Spleen (tissue), 7 donors: ENCODE results near the gene CACNA1F.

ENCODE experiments used
- POLR2A ChIP-seq, 3 donors: fragments of 450-650 bp; IDR thresholded peaks; one replicate each; pipeline ENCODE4 v1.5.1; 2017; ENCODE audit warnings: antibody characterized with exemption in 3 of 3, mild to moderate bottlenecking in 1 of 3
- POLR2AphosphoS5 ChIP-seq, 3 donors: sonication (generic); formaldehyde crosslinking; IDR thresholded peaks; one replicate each; pipeline ENCODE4 v1.5.1; 2017; ENCODE audit warnings: antibody characterized with exemption in 3 of 3
- TF ChIP-seq, protein P1 (sequence below), 11 experiments: fragments of 200-600 bp in 7 of 11; fragments of 450-650 bp in 4 of 11; sonication (generic) in 4 of 11; IDR thresholded peaks in 8 of 11; conservative IDR thresholded peaks in 3 of 11; 1 replicate in 7 of 11; 2 replicates in 4 of 11; pipeline versions ENCODE4 v1.4.0 to v1.8.0; 2016 to 2021; ENCODE audit warnings: antibody characterized with exemption in 11 of 11, inconsistent platforms in 4 of 11, mild to moderate bottlenecking in 1 of 11
- donor health status: DM: no; HTN: no; CAD: no; lungs with moderate emphysema.
- donor health status: DM: no; HTN: no; CAD: no.
- donor health status: DM: no; HTN: no; CAD: no.

DNA sequence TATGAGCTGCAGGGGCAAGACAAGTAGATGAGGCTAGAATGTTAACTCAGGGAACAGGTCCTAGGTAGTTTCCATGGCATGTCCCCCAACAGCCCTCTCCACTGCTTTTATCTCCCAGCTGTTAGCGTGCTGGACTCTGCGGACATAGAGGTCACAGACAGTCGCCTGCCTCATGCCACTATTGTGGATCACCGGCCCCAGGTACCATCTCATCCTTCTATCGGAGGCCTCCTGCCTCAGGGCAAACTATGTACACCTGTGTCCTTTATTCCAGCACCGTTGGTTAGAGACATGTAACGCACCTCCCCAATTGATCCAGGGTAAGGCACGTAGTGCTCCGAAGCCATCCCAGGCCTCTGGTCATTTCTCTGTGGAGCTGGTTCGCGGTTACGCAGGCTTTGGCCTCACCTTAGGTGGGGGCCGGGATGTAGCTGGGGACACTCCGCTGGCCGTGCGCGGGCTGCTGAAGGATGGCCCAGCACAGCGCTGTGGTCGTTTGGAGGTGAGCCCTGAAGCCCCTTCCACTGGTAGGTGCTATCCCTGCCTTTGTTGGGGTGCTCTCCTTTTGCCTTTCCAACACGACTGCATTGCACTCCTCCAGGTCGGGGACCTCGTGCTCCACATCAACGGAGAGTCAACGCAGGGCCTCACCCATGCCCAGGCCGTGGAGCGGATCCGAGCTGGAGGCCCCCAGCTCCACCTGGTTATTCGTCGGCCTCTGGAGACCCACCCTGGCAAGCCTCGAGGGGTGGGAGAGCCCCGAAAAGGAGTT, 68.4 kb downstream of the CACNA1F start:
- no peak for TF ChIP-seq POLR2A (IDR thresholded peaks at IDR 0.05)
- TF ChIP-seq, protein P1, sequence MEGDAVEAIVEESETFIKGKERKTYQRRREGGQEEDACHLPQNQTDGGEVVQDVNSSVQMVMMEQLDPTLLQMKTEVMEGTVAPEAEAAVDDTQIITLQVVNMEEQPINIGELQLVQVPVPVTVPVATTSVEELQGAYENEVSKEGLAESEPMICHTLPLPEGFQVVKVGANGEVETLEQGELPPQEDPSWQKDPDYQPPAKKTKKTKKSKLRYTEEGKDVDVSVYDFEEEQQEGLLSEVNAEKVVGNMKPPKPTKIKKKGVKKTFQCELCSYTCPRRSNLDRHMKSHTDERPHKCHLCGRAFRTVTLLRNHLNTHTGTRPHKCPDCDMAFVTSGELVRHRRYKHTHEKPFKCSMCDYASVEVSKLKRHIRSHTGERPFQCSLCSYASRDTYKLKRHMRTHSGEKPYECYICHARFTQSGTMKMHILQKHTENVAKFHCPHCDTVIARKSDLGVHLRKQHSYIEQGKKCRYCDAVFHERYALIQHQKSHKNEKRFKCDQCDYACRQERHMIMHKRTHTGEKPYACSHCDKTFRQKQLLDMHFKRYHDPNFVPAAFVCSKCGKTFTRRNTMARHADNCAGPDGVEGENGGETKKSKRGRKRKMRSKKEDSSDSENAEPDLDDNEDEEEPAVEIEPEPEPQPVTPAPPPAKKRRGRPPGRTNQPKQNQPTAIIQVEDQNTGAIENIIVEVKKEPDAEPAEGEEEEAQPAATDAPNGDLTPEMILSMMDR (IDR thresholded peaks at IDR 0.05 in 8 of 11, conservative IDR thresholded peaks at IDR 0.05 in 3 of 11), result no peak
- TF ChIP-seq POLR2AphosphoS5 (IDR thresholded peaks at IDR 0.05), result no peak
